Measurements from ENCODE around the gene NRROS. TPM values are rescaled to one million over a fixed set of nuclear protein-coding genes. Genes with fewer than 3 reads are reported as not detected.

Gene NRROS
- polyA plus RNA-seq, 2 of the 4 experiments (the other 2 are of a cell fraction): not detected

DNA sequence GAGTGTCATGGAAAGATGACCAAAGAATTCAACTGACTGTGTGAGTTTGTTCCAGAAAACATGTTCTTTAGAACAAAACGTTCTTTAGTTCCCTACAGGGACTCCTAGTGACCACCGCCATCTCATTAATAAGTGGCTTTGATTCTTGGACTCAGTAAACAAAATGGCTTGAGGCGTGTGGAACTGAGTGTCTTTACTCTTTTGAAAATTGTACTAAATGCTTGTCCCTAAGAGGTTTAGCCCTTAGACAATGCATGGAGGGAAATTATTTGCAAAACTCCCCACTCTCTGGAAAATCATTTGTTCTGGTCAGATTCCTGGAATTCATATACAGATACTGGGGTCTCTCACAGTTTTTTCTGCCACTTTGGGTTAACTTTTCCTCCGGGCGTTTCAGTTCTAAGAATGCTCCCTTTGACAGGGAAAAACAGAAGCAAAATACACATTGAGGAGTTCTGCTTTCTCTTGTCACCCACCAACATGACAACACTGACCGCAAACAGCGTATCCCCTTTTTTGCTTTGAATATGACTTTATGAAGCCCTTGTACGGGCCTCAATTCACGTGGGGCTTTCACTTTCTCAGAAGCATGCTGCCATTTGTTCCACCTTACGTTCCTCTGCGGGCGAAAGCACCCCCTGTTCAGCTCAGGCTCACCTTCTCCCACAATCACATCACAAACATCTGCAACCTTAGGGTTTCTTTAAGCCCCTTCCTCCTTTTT lies 15.3 kb upstream of the NRROS start:
- FAIRE-seq: no peak
- POLR2A ChIA-PET: no interaction called here

GRCh38 chr3:196624907-196625306 lies 14.6 kb upstream of the NRROS start:
- CTCF ChIA-PET: interaction anchor here (1.3 kb wide), 1 partner anchor 15 kb away, joined by 4 read pairs; no protein-coding TSS in a partner anchor
- ATAC-seq (no peak), FAIRE-seq (no peak), DNase-seq (ENCODE audit: low read depth in 1 of 2, low spot score in 1 of 2) (no peak)
- no peaks in the 10 kb centered on the region for H3K9me3 ChIP-seq
- H3K27ac ChIP-seq: no peak overlapping the region
- TF ChIP-seq TFCP2L1 (CRISPR knock-in tag; IDR thresholded peaks at IDR 0.05) (no peak), EHF (CRISPR knock-in tag; IDR thresholded peaks at IDR 0.05) (no peak), FOSL2 (IDR thresholded peaks at IDR 0.05) (no peak), FOSL2 (CRISPR knock-in tag; IDR thresholded peaks at IDR 0.05) (no peak), ESRRA (IDR thresholded peaks at IDR 0.05; ENCODE audit: borderline replicate concordance, low read length) (no peak), FOSB (CRISPR knock-in tag; IDR thresholded peaks at IDR 0.05) (no peak), BCL3 (IDR thresholded peaks at IDR 0.05) (no peak), HDAC2 (IDR thresholded peaks at IDR 0.05) (no peak), SMC3 (IDR thresholded peaks at IDR 0.05) (no peak), KDM1A (IDR thresholded peaks at IDR 0.05; ENCODE audit: low read depth) (no peak), RCOR1 (IDR thresholded peaks at IDR 0.05; ENCODE audit: low read depth, low read length) (no peak), MYC (IDR thresholded peaks at IDR 0.05; ENCODE audit: borderline replicate concordance, low read length) (no peak), CHD4 (IDR thresholded peaks at IDR 0.05; ENCODE audit: borderline replicate concordance) (no peak)
- no peak overlapping the region for H3K4me2 ChIP-seq
- 87% methylated on average over 16 of the region's 16 CpGs for WGBS (ENCODE audit: missing lambda C conversion rate)
- H3K4me3 ChIP-seq: no peak overlapping the region
- POLR2A ChIA-PET: no interaction called here
- peaks cover 8% of the 10 kb centered on the region; the same call in 2 of the 3 replicates for H3K4me1 ChIP-seq

More for the DNA sequence above, 15.3 kb upstream of the NRROS start:
- Histone ChIP-seq H3K4me1 (peaks cover 8% of the 10 kb centered on the region; the same call in 2 of the 3 replicates), H3K9me3 (no peaks in the 10 kb centered on the region), H3K4me3 (no peak overlapping the region), H3K4me2 (no peak overlapping the region), H3K27ac (no peak overlapping the region)
- DNase-seq (ENCODE audit: low read depth in 1 of 2, low spot score in 1 of 2): no peak
- CTCF ChIA-PET: interaction anchor here (1.3 kb wide), 1 partner anchor 15 kb away, joined by 4 read pairs; no protein-coding TSS in a partner anchor
- WGBS (ENCODE audit: missing lambda C conversion rate): 81% methylated on average over 12 of the region's 12 CpGs
- TF ChIP-seq REST (IDR thresholded peaks at IDR 0.05): no peak
- TF ChIP-seq ZFP36 (IDR thresholded peaks at IDR 0.05; ENCODE audit: borderline replicate concordance, partially characterized antibody): no peak
- TF ChIP-seq, protein P1, sequence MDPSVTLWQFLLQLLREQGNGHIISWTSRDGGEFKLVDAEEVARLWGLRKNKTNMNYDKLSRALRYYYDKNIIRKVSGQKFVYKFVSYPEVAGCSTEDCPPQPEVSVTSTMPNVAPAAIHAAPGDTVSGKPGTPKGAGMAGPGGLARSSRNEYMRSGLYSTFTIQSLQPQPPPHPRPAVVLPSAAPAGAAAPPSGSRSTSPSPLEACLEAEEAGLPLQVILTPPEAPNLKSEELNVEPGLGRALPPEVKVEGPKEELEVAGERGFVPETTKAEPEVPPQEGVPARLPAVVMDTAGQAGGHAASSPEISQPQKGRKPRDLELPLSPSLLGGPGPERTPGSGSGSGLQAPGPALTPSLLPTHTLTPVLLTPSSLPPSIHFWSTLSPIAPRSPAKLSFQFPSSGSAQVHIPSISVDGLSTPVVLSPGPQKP (IDR thresholded peaks at IDR 0.05; ENCODE audit: low read depth, low read length): no peak
- no peak for TF ChIP-seq MAFK (IDR thresholded peaks at IDR 0.05; ENCODE audit: partially characterized antibody)
- no peak for TF ChIP-seq CHD2 (IDR thresholded peaks at IDR 0.05; ENCODE audit: low read length, partially characterized antibody)
- no peak for TF ChIP-seq HOXB5 (CRISPR knock-in tag; IDR thresholded peaks at IDR 0.05)
- TF ChIP-seq SREBF2 (IDR thresholded peaks at IDR 0.05): no peak
- no peak for TF ChIP-seq MAZ (IDR thresholded peaks at IDR 0.05; ENCODE audit: borderline replicate concordance, low read depth, low read length)
- TF ChIP-seq KDM1A (IDR thresholded peaks at IDR 0.05; ENCODE audit: low read depth): no peak
- TF ChIP-seq RNF2 (IDR thresholded peaks at IDR 0.05; ENCODE audit: borderline replicate concordance, low read depth): no peak
- no peak for TF ChIP-seq FOXS1 (CRISPR knock-in tag; IDR thresholded peaks at IDR 0.05)
- no peak for TF ChIP-seq HOXA7 (CRISPR knock-in tag; IDR thresholded peaks at IDR 0.05)
- TF ChIP-seq FOSB (CRISPR knock-in tag; IDR thresholded peaks at IDR 0.05): no peak
- TF ChIP-seq KDM5A (IDR thresholded peaks at IDR 0.05): no peak
- TF ChIP-seq, protein P2, sequence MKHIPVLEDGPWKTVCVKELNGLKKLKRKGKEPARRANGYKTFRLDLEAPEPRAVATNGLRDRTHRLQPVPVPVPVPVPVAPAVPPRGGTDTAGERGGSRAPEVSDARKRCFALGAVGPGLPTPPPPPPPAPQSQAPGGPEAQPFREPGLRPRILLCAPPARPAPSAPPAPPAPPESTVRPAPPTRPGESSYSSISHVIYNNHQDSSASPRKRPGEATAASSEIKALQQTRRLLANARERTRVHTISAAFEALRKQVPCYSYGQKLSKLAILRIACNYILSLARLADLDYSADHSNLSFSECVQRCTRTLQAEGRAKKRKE (CRISPR knock-in tag; IDR thresholded peaks at IDR 0.05; ENCODE audit: low read depth): no peak
- no peak for TF ChIP-seq EHMT2 (IDR thresholded peaks at IDR 0.05; ENCODE audit: low read depth)
- ATAC-seq: no peak

Measured in A549 (cell line).